A673 (cell line): ENCODE measurements around the gene ADCY3.

Experiments used
- EZH2 ChIP-seq: fragments of 200-600 bp; sonication (generic); IDR thresholded peaks from 2 replicates; pipeline ENCODE4 v1.6.1; 2017; ENCODE audit warnings: borderline replicate concordance, low read depth, mild to moderate bottlenecking, mixed read lengths, antibody characterized with exemption, low read length; ENCODE audit not compliant: poor library complexity, severe bottlenecking
- TF ChIP-seq, protein P1 (sequence below): fragments of 300-800, 200-600 bp; sonication (generic); conservative IDR thresholded peaks from 2 replicates; pipeline ENCODE4 v1.5.1; 2017; ENCODE audit warnings: low read depth, mild to moderate bottlenecking, antibody characterized with exemption, low read length, moderate library complexity, mixed read lengths

DNA sequence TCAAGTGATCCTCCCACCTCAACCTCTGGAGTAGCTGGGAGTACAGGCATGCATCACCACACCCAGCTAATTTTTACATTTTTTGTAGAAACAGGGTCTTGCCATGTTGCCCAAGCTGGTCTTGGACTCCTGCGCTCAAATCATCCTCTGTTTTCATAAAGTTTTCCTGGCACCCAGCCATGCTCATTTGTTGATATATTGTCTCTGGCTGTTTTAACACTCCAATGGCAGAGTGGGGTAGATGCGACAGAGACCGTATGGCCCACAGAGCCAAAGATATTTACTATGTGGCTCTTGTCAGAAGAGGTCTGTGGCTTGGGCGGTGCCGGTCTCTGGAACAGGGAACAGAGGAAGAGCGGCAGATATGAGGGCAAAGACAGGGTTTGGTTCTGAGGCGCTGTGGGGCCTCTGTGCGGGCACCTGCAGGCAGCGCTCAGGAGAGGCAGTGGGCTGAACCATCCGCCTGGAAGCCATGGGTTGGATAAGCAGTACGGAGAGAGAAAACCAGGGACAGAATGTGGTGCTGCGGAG is 76.6 kb downstream of the ADCY3 start:
- TF ChIP-seq, protein P1, sequence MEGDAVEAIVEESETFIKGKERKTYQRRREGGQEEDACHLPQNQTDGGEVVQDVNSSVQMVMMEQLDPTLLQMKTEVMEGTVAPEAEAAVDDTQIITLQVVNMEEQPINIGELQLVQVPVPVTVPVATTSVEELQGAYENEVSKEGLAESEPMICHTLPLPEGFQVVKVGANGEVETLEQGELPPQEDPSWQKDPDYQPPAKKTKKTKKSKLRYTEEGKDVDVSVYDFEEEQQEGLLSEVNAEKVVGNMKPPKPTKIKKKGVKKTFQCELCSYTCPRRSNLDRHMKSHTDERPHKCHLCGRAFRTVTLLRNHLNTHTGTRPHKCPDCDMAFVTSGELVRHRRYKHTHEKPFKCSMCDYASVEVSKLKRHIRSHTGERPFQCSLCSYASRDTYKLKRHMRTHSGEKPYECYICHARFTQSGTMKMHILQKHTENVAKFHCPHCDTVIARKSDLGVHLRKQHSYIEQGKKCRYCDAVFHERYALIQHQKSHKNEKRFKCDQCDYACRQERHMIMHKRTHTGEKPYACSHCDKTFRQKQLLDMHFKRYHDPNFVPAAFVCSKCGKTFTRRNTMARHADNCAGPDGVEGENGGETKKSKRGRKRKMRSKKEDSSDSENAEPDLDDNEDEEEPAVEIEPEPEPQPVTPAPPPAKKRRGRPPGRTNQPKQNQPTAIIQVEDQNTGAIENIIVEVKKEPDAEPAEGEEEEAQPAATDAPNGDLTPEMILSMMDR: no peak
- no peak for TF ChIP-seq EZH2
